ENCODE data around the gene METTL4. TPM values are rescaled to one million over a fixed set of nuclear protein-coding genes. Genes with fewer than 3 reads are reported as not detected.

The METTL4 gene
- total RNA-seq, 4 donors from 2014 or later, result 7.3 to 10.3 (median 8.7) TPM

- no peak for TF ChIP-seq CTCF (IDR thresholded peaks at IDR 0.05; ENCODE audit: low read depth)
These were observed 62.6 kb downstream of the METTL4 start for GRCh38 chr18:2508678-2509077.

- no peak for TF ChIP-seq CTCF (IDR thresholded peaks at IDR 0.05; ENCODE audit: low read depth)
These were observed 63.1 kb downstream of the METTL4 start for GRCh38 chr18:2508155-2508554.

- no peak for TF ChIP-seq CTCF (IDR thresholded peaks at IDR 0.05; ENCODE audit: low read depth)
These were observed 66.7 kb downstream of the METTL4 start for GRCh38 chr18:2504642-2505041.

GRCh38 chr18:2502880-2503279 lies 68.4 kb downstream of the METTL4 start:
- no peak for TF ChIP-seq CTCF (IDR thresholded peaks at IDR 0.05; ENCODE audit: low read depth)

GRCh38 chr18:2502394-2502793 lies 68.9 kb downstream of the METTL4 start:
- TF ChIP-seq CTCF (IDR thresholded peaks at IDR 0.05; ENCODE audit: low read depth), result no peak

GRCh38 chr18:2497797-2498196 lies 73.5 kb downstream of the METTL4 start:
- TF ChIP-seq CTCF (IDR thresholded peaks at IDR 0.05; ENCODE audit: low read depth), result no peak

- TF ChIP-seq CTCF (IDR thresholded peaks at IDR 0.05; ENCODE audit: low read depth), result no peak
These were observed 75.9 kb downstream of the METTL4 start for GRCh38 chr18:2495381-2495780.
